Activated CD8-positive, alpha-beta memory T cell treated with anti-CD3 and anti-CD28 coated beads, Interleukin-2, amount 10 ng/mL, durations not matched to agents 7 days and 5 days (primary cell): ENCODE data around the gene LYST. TPM values are rescaled to one million over a fixed set of nuclear protein-coding genes. Genes with fewer than 3 reads are reported as not detected.
A peak's percentile ranks its signal among the peaks of the same experiment; 100 is the strongest.
"Not testable (repeated sequence)": the region's sequence is repeated elsewhere in the genome, so short reads cannot be mapped to it uniquely, and the experiment has no call there.

Source experiments
- ATAC-seq: fragments of 150-1000 bp; cut with Tn5 transposase; one replicate; pipeline ENCODE4 v1.10.0; 2021; ENCODE audit warnings: moderate library complexity
- CTCF ChIA-PET: fragments of 350-600 bp; sonication (Branson Sonifier 250); formaldehyde crosslinking; loops from one replicate; lab custom pipeline; 2021; ENCODE audit warnings: antibody characterized with exemption; lab: Charles Lee
- DNase-seq: peaks from one replicate; pipeline ENCODE4 v3.0.0-alpha.2; 2020
- H3K27ac Mint-ChIP-seq: one replicate; pipeline ENCODE4 v1.8.0; 2021; ENCODE audit warnings: mild to moderate bottlenecking, mixed read lengths
- H3K27me3 Mint-ChIP-seq: one replicate; pipeline ENCODE4 v1.8.0; 2021; ENCODE audit warnings: mixed read lengths
- H3K36me3 Mint-ChIP-seq: one replicate; pipeline ENCODE4 v1.8.0; 2021; ENCODE audit warnings: mild to moderate bottlenecking, mixed read lengths
- H3K4me1 Mint-ChIP-seq: one replicate; pipeline ENCODE4 v1.8.0; 2021; ENCODE audit warnings: mixed read lengths
- H3K4me3 Mint-ChIP-seq: one replicate; pipeline ENCODE4 v1.8.0; 2021; ENCODE audit warnings: mild to moderate bottlenecking, moderate library complexity, mixed read lengths
- H3K9me3 Mint-ChIP-seq: one replicate; pipeline ENCODE4 v1.8.0; 2022; ENCODE audit warnings: low read depth, mixed read lengths
- total RNA-seq, 2 experiments: library from RNA; stranded (reverse); gene quantifications; one replicate each; pipeline ENCODE4 v1.2.3, GENCODE V29; 2021

LYST gene
- total RNA-seq, result 100 to 1,000 TPM in 1 of 2 experiments, 10 to 100 TPM in 1; 64.9 to 131 TPM

- H3K4me3 Mint-ChIP-seq, result peak within 1 kb of the TSS; percentile 89
- H3K9me3 Mint-ChIP-seq, result no peaks in the 10 kb centered on the region
- no peaks in the 10 kb centered on the region for H3K27me3 Mint-ChIP-seq
- DNase-seq (peak; percentile 86), ATAC-seq (peak; percentile 57)
- CTCF ChIA-PET, result interaction anchor here (0.6 to 4.9 kb wide), 30 partner anchors 8 to 361 kb away, joined by 3 to 72 read pairs (median 4); partner anchors contain the start of gene B3GALNT2
- peaks cover 23% of the 10 kb centered on the region for H3K36me3 Mint-ChIP-seq
- peak within 1 kb of the TSS; percentile 98 for H3K27ac Mint-ChIP-seq
- peaks cover 51% of the 10 kb centered on the region for H3K4me1 Mint-ChIP-seq
These were observed at the start of gene LYST for GRCh38 chr1:235866205-235866912. LYST (minus strand) TSS chr1:235866906; CDS start chr1:235830417, 36,489 bp downstream.

- H3K4me3 Mint-ChIP-seq, H3K27ac Mint-ChIP-seq, H3K36me3 Mint-ChIP-seq, H3K27me3 Mint-ChIP-seq, CTCF ChIA-PET, H3K9me3 Mint-ChIP-seq, DNase-seq, ATAC-seq: not testable (repeated sequence)
- H3K4me1 Mint-ChIP-seq, result peaks cover 21% of the 10 kb centered on the region
These were observed 48.8 kb upstream of the LYST start for GRCh38 chr1:235915489-235915888.

GRCh38 chr1:235913311-235913710 lies 46.6 kb upstream of the LYST start:
- H3K27me3 Mint-ChIP-seq, result no peaks in the 10 kb centered on the region
- peaks cover 33% of the 10 kb centered on the region for H3K4me1 Mint-ChIP-seq
- no peak for DNase-seq
- CTCF ChIA-PET, result no interaction called here
- no peak overlapping the region for H3K27ac Mint-ChIP-seq
- ATAC-seq, result no peak
- H3K36me3 Mint-ChIP-seq, result no peaks in the 10 kb centered on the region
- no peaks in the 10 kb centered on the region for H3K9me3 Mint-ChIP-seq
- H3K4me3 Mint-ChIP-seq, result no peak overlapping the region

GRCh38 chr1:235911876-235912275 lies 45.2 kb upstream of the LYST start:
- Mint-ChIP-seq H3K27ac (no peak overlapping the region), H3K9me3 (no peaks in the 10 kb centered on the region), H3K4me3 (no peak overlapping the region), H3K36me3 (no peaks in the 10 kb centered on the region), H3K4me1 (peaks cover 28% of the 10 kb centered on the region), H3K27me3 (peaks cover 3% of the 10 kb centered on the region)
- ATAC-seq (no peak), DNase-seq (no peak)
- CTCF ChIA-PET, result interaction anchor here (1.3 kb wide), 1 partner anchor 21 kb away, joined by 4 read pairs; no protein-coding TSS in a partner anchor

GRCh38 chr1:235911300-235911662 lies 44.6 kb upstream of the LYST start:
- CTCF ChIA-PET, result interaction anchor here (0.8 to 1.3 kb wide), 2 partner anchors 22 to 30 kb away, joined by 4 read pairs; no protein-coding TSS in a partner anchor

GRCh38 chr1:235910357-235911299 lies 43.9 kb upstream of the LYST start:
- H3K27ac Mint-ChIP-seq, result no peak overlapping the region
- CTCF ChIA-PET, result interaction anchor here (0.8 to 1.3 kb wide), 2 partner anchors 22 to 31 kb away, joined by 4 read pairs; no protein-coding TSS in a partner anchor
- DNase-seq (peak; percentile 73), ATAC-seq (peak; percentile 92)
- peaks cover 27% of the 10 kb centered on the region for H3K4me1 Mint-ChIP-seq
- no peaks in the 10 kb centered on the region for H3K9me3 Mint-ChIP-seq
- no peak overlapping the region for H3K4me3 Mint-ChIP-seq
- H3K27me3 Mint-ChIP-seq, result peaks cover 3% of the 10 kb centered on the region
- no peaks in the 10 kb centered on the region for H3K36me3 Mint-ChIP-seq

More at GRCh38 chr1:235911300-235911662, 44.6 kb upstream of the LYST start:
- no peak for DNase-seq
- H3K9me3 Mint-ChIP-seq, result no peaks in the 10 kb centered on the region
- ATAC-seq, result no peak
- H3K27ac Mint-ChIP-seq, result no peak overlapping the region
- H3K4me1 Mint-ChIP-seq, result peaks cover 27% of the 10 kb centered on the region
- H3K36me3 Mint-ChIP-seq, result no peaks in the 10 kb centered on the region
- H3K27me3 Mint-ChIP-seq, result peaks cover 3% of the 10 kb centered on the region
- no peak overlapping the region for H3K4me3 Mint-ChIP-seq

- CTCF ChIA-PET, result interaction anchor here (1.0 kb wide), 1 partner anchor 63 kb away, joined by 4 read pairs; no protein-coding TSS in a partner anchor
- ATAC-seq, result no peak
- Mint-ChIP-seq H3K4me3 (no peak overlapping the region), H3K27me3 (peaks cover 3% of the 10 kb centered on the region), H3K4me1 (peaks cover 27% of the 10 kb centered on the region), H3K36me3 (peaks cover under 1% of the 10 kb centered on the region), H3K9me3 (no peaks in the 10 kb centered on the region), H3K27ac (no peak overlapping the region)
- DNase-seq, result no peak
These were observed 42.2 kb upstream of the LYST start for GRCh38 chr1:235908742-235909520.

GRCh38 chr1:235907897-235908240 lies 41.2 kb upstream of the LYST start:
- Mint-ChIP-seq H3K4me3 (no peak overlapping the region), H3K27me3 (peaks cover 3% of the 10 kb centered on the region), H3K36me3 (peaks cover 2% of the 10 kb centered on the region), H3K9me3 (no peaks in the 10 kb centered on the region), H3K27ac (no peak overlapping the region), H3K4me1 (peaks cover 27% of the 10 kb centered on the region)
- DNase-seq, result no peak
- CTCF ChIA-PET, result interaction anchor here (1.1 kb wide), 1 partner anchor 51 kb away, joined by 3 read pairs; no protein-coding TSS in a partner anchor
- no peak for ATAC-seq

- H3K36me3 Mint-ChIP-seq, result peaks cover 2% of the 10 kb centered on the region
- DNase-seq, result no peak
- peaks cover 3% of the 10 kb centered on the region for H3K27me3 Mint-ChIP-seq
- no peak overlapping the region for H3K27ac Mint-ChIP-seq
- no peak overlapping the region for H3K4me3 Mint-ChIP-seq
- CTCF ChIA-PET, result interaction anchor here (1.1 kb wide), 1 partner anchor 51 kb away, joined by 3 read pairs; no protein-coding TSS in a partner anchor
- H3K9me3 Mint-ChIP-seq, result no peaks in the 10 kb centered on the region
- no peak for ATAC-seq
- H3K4me1 Mint-ChIP-seq, result peaks cover 27% of the 10 kb centered on the region
These were observed 40.6 kb upstream of the LYST start for GRCh38 chr1:235907187-235907896.

- ATAC-seq, result no peak
- H3K27me3 Mint-ChIP-seq, result peaks cover 5% of the 10 kb centered on the region
- no peaks in the 10 kb centered on the region for H3K9me3 Mint-ChIP-seq
- H3K4me3 Mint-ChIP-seq, result no peak overlapping the region
- no peak overlapping the region for H3K27ac Mint-ChIP-seq
- peaks cover 33% of the 10 kb centered on the region for H3K4me1 Mint-ChIP-seq
- no peak for DNase-seq
- CTCF ChIA-PET, result no interaction called here
- peaks cover 2% of the 10 kb centered on the region for H3K36me3 Mint-ChIP-seq
These were observed 39.7 kb upstream of the LYST start for GRCh38 chr1:235906436-235906835.

- DNase-seq, H3K27me3 Mint-ChIP-seq, H3K4me3 Mint-ChIP-seq, H3K27ac Mint-ChIP-seq, ATAC-seq, H3K36me3 Mint-ChIP-seq, H3K9me3 Mint-ChIP-seq: not testable (repeated sequence)
- CTCF ChIA-PET, result interaction anchor here (1.6 kb wide), 2 partner anchors 12 to 13 kb away, joined by 3 to 5 read pairs; no protein-coding TSS in a partner anchor
- H3K4me1 Mint-ChIP-seq, result peaks cover 30% of the 10 kb centered on the region
These were observed 37.1 kb upstream of the LYST start for GRCh38 chr1:235903809-235904208.
